HEK293 (cell line): Measurements from ENCODE around the gene CHN2.

Source experiments
- CTCF ChIA-PET: fragments of 350-600 bp; formaldehyde crosslinking; extraction: SDS; loops from one replicate; lab custom pipeline; 2021; ENCODE audit warnings: antibody characterized with exemption; lab: Yijun Ruan, JAX
- POLR2A ChIA-PET: fragments of 300-600 bp; formaldehyde crosslinking; extraction: SDS; loops from one replicate; lab custom pipeline; 2020; ENCODE audit warnings: antibody characterized with exemption, inconsistent platforms; lab: Yijun Ruan, JAX
- H3K27ac ChIP-seq: fragments of 200-500 bp; sonication (Bioruptor generic); 2 replicates; pipeline ENCODE4 v1.5.1; 2014; ENCODE audit warnings: low read depth, low read length, control low read depth, inconsistent platforms; ENCODE audit errors: extremely low read depth
- H3K36me3 ChIP-seq, 2 experiments: fragments of 200-500 bp in 1 of 2; sonication (Bioruptor generic) in 1 of 2; 1 replicate in 1 of 2; 2 replicates in 1 of 2; pipeline ENCODE4 v1.5.1; 2014 to 2017; ENCODE audit warnings: inconsistent platforms in 2 of 2, low read length in 2 of 2; ENCODE audit not compliant: control insufficient read depth in 2 of 2, insufficient read depth in 1 of 2
- H3K4me1 ChIP-seq: fragments of 200-500 bp; sonication (Bioruptor generic); 2 replicates; pipeline ENCODE4 v1.5.1; 2014; ENCODE audit warnings: mild to moderate bottlenecking, low read length, inconsistent platforms; ENCODE audit not compliant: control insufficient read depth, insufficient read depth
- H3K4me3 ChIP-seq: 2 replicates; pipeline ENCODE4 v1.5.1; 2011; ENCODE audit warnings: low read depth, mild to moderate bottlenecking, control low read depth, low read length, moderate library complexity
- H3K9me3 ChIP-seq: fragments of 200-500 bp; sonication (Bioruptor generic); 2 replicates; pipeline ENCODE4 v1.5.1; 2014; ENCODE audit warnings: low read depth, low read length, inconsistent platforms; ENCODE audit not compliant: control insufficient read depth, insufficient read depth
- GLI4 ChIP-seq: fragments of 450-650 bp; formaldehyde crosslinking; IDR thresholded peaks from 2 replicates; pipeline ENCODE4 v1.5.1; 2016; ENCODE audit warnings: missing biosample characterization, missing genetic modification characterization
- KLF10 ChIP-seq: fragments of 450-650 bp; IDR thresholded peaks from 2 replicates; pipeline ENCODE4 v1.5.1; 2018; ENCODE audit warnings: missing biosample characterization, mild to moderate bottlenecking, missing genetic modification characterization
- KLF7 ChIP-seq: fragments of 450-650 bp; formaldehyde crosslinking; IDR thresholded peaks from 2 replicates; pipeline ENCODE4 v1.5.1; 2016; ENCODE audit warnings: missing biosample characterization, missing genetic modification characterization, borderline replicate concordance
- MEIS1 ChIP-seq: sonication (generic); formaldehyde crosslinking; IDR thresholded peaks from 2 replicates; pipeline ENCODE4 v1.8.1; 2022; ENCODE audit warnings: missing genetic modification reagents, mild to moderate bottlenecking, borderline replicate concordance
- ZFHX2 ChIP-seq: fragments of 450-650 bp; formaldehyde crosslinking; conservative IDR thresholded peaks from 2 replicates; pipeline ENCODE4 v1.5.1; 2016; ENCODE audit warnings: missing biosample characterization, missing genetic modification characterization
- ZFP3 ChIP-seq: fragments of 450-650 bp; formaldehyde crosslinking; IDR thresholded peaks from 2 replicates; pipeline ENCODE4 v1.5.1; 2016; ENCODE audit warnings: low read depth, missing biosample characterization, missing genetic modification characterization
- ZFP37 ChIP-seq: fragments of 450-650 bp; formaldehyde crosslinking; IDR thresholded peaks from 2 replicates; pipeline ENCODE4 v1.5.1; 2016; ENCODE audit warnings: missing biosample characterization, missing genetic modification characterization
- ZFP69B ChIP-seq: fragments of 450-650 bp; formaldehyde crosslinking; IDR thresholded peaks from 2 replicates; pipeline ENCODE4 v1.5.1; 2016; ENCODE audit warnings: missing biosample characterization, missing genetic modification characterization
- ZIC2 ChIP-seq: fragments of 450-650 bp; formaldehyde crosslinking; IDR thresholded peaks from 2 replicates; pipeline ENCODE4 v1.5.1; 2016; ENCODE audit warnings: missing biosample characterization, missing genetic modification characterization
- ZNF112 ChIP-seq: fragments of 450-650 bp; formaldehyde crosslinking; IDR thresholded peaks from 2 replicates; pipeline ENCODE4 v1.5.0; 2017; ENCODE audit warnings: missing biosample characterization, missing genetic modification characterization
- ZNF114 ChIP-seq: fragments of 450-650 bp; formaldehyde crosslinking; IDR thresholded peaks from 2 replicates; pipeline ENCODE4 v1.5.0; 2017; ENCODE audit warnings: missing biosample characterization, missing genetic modification characterization
- ZNF146 ChIP-seq: fragments of 450-650 bp; formaldehyde crosslinking; IDR thresholded peaks from 2 replicates; pipeline ENCODE4 v1.5.1; 2016; ENCODE audit warnings: missing biosample characterization, missing genetic modification characterization
- ZNF16 ChIP-seq: fragments of 450-650 bp; formaldehyde crosslinking; IDR thresholded peaks from 2 replicates; pipeline ENCODE4 v1.5.1; 2016; ENCODE audit warnings: low read depth, missing biosample characterization, missing genetic modification characterization
- ZNF391 ChIP-seq: fragments of 450-650 bp; formaldehyde crosslinking; IDR thresholded peaks from 2 replicates; pipeline ENCODE4 v1.5.1; 2016; ENCODE audit warnings: low read depth, missing biosample characterization, missing genetic modification characterization, borderline replicate concordance
- ZNF529 ChIP-seq: fragments of 450-650 bp; formaldehyde crosslinking; IDR thresholded peaks from 2 replicates; pipeline ENCODE4 v1.5.1; 2017; ENCODE audit warnings: missing genetic modification characterization, missing biosample characterization; ENCODE audit not compliant: insufficient replicate concordance
- ZNF658 ChIP-seq: fragments of 450-650 bp; formaldehyde crosslinking; IDR thresholded peaks from 2 replicates; pipeline ENCODE4; 2016; ENCODE audit warnings: missing biosample characterization, missing genetic modification characterization
- ZNF707 ChIP-seq: fragments of 450-650 bp; formaldehyde crosslinking; IDR thresholded peaks from 2 replicates; pipeline ENCODE4 v1.5.1; 2016; ENCODE audit warnings: missing biosample characterization, missing genetic modification characterization
- ZNF792 ChIP-seq: fragments of 450-650 bp; formaldehyde crosslinking; IDR thresholded peaks from 2 replicates; pipeline ENCODE4 v1.5.1; 2016; ENCODE audit warnings: missing biosample characterization, missing genetic modification characterization
- ZNF843 ChIP-seq: fragments of 450-650 bp; formaldehyde crosslinking; IDR thresholded peaks from 2 replicates; pipeline ENCODE4 v1.5.1; 2016; ENCODE audit warnings: missing biosample characterization, missing genetic modification characterization
- TF ChIP-seq, protein P1 (sequence below): fragments of 450-650 bp; formaldehyde crosslinking; IDR thresholded peaks from 2 replicates; pipeline ENCODE4 v1.5.1; 2016; ENCODE audit warnings: missing biosample characterization, missing genetic modification characterization
- TF ChIP-seq, protein P2 (sequence below): fragments of 450-650 bp; formaldehyde crosslinking; IDR thresholded peaks from 2 replicates; pipeline ENCODE4 v1.5.1; 2017; ENCODE audit warnings: missing biosample characterization, missing genetic modification characterization
- TF ChIP-seq, protein P3 (sequence below): fragments of 450-650 bp; formaldehyde crosslinking; IDR thresholded peaks from 2 replicates; pipeline ENCODE4 v1.5.1; 2016; ENCODE audit warnings: missing biosample characterization, missing genetic modification characterization
- TF ChIP-seq, protein P4 (sequence below): fragments of 450-650 bp; formaldehyde crosslinking; IDR thresholded peaks from 2 replicates; pipeline ENCODE4 v1.5.1; 2016; ENCODE audit warnings: missing biosample characterization, missing genetic modification characterization
- TF ChIP-seq, protein P5 (sequence below): fragments of 450-650 bp; formaldehyde crosslinking; IDR thresholded peaks from 2 replicates; pipeline ENCODE4 v1.5.1; 2017; ENCODE audit warnings: missing biosample characterization, missing genetic modification characterization

The CHN2 gene

DNA sequence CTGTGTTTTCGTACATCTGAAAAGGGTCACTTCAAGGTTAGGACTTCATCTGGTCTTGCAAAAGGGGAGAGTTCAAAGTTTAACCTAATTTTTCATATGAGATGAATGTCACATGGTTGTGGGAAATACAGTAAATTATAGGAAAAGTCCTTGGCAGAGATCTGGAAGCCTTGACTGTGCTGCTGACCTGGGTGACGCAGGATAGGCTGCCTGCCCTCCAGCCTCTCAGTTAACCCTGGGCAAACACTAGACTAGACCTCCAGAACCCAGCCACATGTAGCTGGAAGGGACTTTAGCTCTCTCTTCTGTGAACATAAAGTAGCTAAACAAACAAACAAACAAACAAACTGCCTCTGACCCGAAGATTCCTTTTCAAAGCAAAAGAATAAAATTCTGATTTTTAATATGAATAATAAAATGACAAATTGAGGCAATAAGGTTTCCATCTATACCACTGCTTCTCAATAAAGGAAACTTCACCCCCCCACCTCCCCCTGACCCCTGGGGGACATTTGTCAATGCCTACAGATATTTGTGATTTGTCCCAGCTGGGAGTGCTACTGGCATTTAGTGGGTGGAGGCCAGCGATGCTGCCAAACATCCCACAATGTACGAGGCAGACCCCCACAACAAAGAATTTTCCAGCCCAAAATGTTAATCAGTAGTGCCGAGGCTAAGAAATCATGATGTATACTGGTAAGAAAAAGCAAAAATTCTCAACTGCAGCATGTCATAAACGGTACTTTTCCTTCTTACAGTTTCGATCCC, 293.8 kb downstream of the CHN2 start:
- Histone ChIP-seq H3K9me3 (no peaks in the 10 kb centered on the region), H3K4me1 (peaks cover 13% of the 10 kb centered on the region), H3K27ac (no peak overlapping the region), H3K4me3 (no peak overlapping the region), H3K36me3 (no peaks in the 10 kb centered on the region)
- ChIA-PET CTCF (interaction anchor here (0.6 kb wide), 2 partner anchors 43 to 618 kb away, joined by 3 to 4 read pairs; no protein-coding TSS in a partner anchor), POLR2A (no interaction called here)
- no peak for TF ChIP-seq KLF7 (tag by site-specific recombination)
- TF ChIP-seq, protein P1, sequence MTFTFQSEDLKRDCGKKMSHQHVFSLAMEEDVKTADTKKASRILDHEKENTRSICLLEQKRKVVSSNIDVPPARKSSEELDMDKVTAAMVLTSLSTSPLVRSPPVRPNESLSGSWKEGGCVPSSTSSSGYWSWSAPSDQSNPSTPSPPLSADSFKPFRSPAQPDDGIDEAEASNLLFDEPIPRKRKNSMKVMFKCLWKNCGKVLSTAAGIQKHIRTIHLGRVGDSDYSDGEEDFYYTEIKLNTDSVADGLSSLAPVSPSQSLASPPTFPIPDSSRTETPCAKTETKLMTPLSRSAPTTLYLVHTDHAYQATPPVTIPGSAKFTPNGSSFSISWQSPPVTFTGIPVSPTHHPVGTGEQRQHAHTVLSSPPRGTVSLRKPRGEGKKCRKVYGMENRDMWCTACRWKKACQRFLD (tag by site-specific recombination) = no peak

DNA sequence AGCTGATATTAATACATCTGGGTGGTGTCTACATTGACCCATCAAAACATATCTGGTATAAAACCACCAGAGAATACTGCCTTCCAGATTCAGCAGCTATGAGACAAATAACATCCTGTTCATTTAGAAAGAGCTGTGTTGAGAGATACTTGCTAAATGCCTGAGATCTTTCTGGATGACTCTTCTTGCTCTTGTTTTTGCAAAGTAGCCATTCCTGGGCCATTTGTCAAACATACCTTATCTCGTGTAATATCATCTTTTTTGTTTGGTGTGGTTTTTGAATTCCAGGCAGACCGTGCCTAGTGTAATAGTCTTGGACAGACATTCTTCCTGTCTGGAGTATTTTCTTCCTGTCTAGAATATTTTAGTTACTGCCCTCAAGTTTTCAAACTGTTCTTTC, 294.4 kb downstream of the CHN2 start:
- CTCF ChIA-PET = interaction anchor here (0.6 kb wide), 1 partner anchor 42 kb away, joined by 4 read pairs; no protein-coding TSS in a partner anchor
- no peaks in the 10 kb centered on the region for H3K36me3 ChIP-seq
- no peak overlapping the region for H3K27ac ChIP-seq
- H3K4me3 ChIP-seq = no peak overlapping the region
- no peak for TF ChIP-seq ZNF792 (tag by site-specific recombination)
- no peak for TF ChIP-seq ZNF843 (tag by site-specific recombination)
- TF ChIP-seq ZFP37 (tag by site-specific recombination) = no peak
- no peak for TF ChIP-seq MEIS1 (CRISPR knock-in tag)
- no peak for TF ChIP-seq ZNF16 (tag by site-specific recombination)
- TF ChIP-seq, protein P2, sequence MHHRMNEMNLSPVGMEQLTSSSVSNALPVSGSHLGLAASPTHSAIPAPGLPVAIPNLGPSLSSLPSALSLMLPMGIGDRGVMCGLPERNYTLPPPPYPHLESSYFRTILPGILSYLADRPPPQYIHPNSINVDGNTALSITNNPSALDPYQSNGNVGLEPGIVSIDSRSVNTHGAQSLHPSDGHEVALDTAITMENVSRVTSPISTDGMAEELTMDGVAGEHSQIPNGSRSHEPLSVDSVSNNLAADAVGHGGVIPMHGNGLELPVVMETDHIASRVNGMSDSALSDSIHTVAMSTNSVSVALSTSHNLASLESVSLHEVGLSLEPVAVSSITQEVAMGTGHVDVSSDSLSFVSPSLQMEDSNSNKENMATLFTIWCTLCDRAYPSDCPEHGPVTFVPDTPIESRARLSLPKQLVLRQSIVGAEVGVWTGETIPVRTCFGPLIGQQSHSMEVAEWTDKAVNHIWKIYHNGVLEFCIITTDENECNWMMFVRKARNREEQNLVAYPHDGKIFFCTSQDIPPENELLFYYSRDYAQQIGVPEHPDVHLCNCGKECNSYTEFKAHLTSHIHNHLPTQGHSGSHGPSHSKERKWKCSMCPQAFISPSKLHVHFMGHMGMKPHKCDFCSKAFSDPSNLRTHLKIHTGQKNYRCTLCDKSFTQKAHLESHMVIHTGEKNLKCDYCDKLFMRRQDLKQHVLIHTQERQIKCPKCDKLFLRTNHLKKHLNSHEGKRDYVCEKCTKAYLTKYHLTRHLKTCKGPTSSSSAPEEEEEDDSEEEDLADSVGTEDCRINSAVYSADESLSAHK = no peak
- TF ChIP-seq ZNF112 (tag by site-specific recombination) = no peak
- TF ChIP-seq ZIC2 (tag by site-specific recombination) = no peak
- TF ChIP-seq ZFP69B = no peak
- TF ChIP-seq KLF10 (tag by site-specific recombination) = no peak
- TF ChIP-seq GLI4 (tag by site-specific recombination) = no peak
- TF ChIP-seq ZNF114 = no peak
- TF ChIP-seq ZNF707 = no peak
- POLR2A ChIA-PET = no interaction called here
- no peaks in the 10 kb centered on the region for H3K9me3 ChIP-seq
- peaks cover 13% of the 10 kb centered on the region for H3K4me1 ChIP-seq

DNA sequence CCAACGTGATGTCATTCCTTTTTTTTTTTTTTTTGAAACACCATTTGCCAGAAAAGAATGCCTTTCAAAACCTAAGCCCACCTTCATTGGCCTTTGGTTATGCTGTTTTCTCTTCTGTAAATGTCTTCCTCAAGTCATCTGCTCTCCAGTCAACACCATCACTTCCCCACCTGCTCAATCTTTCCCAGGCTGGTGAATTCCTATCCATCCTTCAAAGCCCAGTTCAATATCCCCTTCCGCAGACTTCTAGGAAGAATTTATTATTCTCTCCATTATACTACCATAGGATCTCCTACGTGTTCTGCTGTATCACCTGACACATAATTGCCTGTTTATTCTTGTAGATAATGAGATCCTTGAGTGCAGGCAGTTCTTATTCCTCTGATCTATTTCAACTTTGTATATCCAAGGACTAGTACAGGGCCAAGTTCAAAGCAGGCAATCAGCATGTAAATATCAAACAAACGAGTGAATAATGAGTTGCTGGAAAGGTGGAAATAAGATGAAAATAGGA, 295.6 kb downstream of the CHN2 start:
- Histone ChIP-seq H3K27ac (no peak overlapping the region), H3K36me3 (no peaks in the 10 kb centered on the region), H3K4me1 (peaks cover 11% of the 10 kb centered on the region), H3K9me3 (no peaks in the 10 kb centered on the region), H3K4me3 (no peak overlapping the region)
- ChIA-PET POLR2A (no interaction called here), CTCF (no interaction called here)
- TF ChIP-seq, protein P3, sequence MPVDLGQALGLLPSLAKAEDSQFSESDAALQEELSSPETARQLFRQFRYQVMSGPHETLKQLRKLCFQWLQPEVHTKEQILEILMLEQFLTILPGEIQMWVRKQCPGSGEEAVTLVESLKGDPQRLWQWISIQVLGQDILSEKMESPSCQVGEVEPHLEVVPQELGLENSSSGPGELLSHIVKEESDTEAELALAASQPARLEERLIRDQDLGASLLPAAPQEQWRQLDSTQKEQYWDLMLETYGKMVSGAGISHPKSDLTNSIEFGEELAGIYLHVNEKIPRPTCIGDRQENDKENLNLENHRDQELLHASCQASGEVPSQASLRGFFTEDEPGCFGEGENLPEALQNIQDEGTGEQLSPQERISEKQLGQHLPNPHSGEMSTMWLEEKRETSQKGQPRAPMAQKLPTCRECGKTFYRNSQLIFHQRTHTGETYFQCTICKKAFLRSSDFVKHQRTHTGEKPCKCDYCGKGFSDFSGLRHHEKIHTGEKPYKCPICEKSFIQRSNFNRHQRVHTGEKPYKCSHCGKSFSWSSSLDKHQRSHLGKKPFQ (tag by site-specific recombination) = no peak
- TF ChIP-seq ZNF658 = no peak
- TF ChIP-seq, protein P4, sequence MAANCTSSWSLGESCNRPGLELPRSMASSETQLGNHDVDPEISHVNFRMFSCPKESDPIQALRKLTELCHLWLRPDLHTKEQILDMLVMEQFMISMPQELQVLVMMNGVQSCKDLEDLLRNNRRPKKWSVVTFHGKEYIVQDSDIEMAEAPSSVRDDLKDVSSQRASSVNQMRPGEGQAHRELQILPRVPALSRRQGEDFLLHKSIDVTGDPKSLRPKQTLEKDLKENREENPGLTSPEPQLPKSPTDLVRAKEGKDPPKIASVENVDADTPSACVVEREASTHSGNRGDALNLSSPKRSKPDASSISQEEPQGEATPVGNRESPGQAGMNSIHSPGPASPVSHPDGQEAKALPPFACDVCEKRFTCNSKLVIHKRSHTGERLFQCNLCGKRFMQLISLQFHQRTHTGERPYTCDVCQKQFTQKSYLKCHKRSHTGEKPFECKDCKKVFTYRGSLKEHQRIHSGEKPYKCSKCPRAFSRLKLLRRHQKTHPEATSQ (tag by site-specific recombination) = no peak
- TF ChIP-seq ZFP3 = peak; percentile 72
- TF ChIP-seq, protein P5, sequence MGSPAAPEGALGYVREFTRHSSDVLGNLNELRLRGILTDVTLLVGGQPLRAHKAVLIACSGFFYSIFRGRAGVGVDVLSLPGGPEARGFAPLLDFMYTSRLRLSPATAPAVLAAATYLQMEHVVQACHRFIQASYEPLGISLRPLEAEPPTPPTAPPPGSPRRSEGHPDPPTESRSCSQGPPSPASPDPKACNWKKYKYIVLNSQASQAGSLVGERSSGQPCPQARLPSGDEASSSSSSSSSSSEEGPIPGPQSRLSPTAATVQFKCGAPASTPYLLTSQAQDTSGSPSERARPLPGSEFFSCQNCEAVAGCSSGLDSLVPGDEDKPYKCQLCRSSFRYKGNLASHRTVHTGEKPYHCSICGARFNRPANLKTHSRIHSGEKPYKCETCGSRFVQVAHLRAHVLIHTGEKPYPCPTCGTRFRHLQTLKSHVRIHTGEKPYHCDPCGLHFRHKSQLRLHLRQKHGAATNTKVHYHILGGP (tag by site-specific recombination) = peak; percentile 55
- TF ChIP-seq ZFHX2 (tag by site-specific recombination) = no peak
- no peak for TF ChIP-seq ZNF146 (tag by site-specific recombination)
- TF ChIP-seq ZNF529 (tag by site-specific recombination) = no peak
- TF ChIP-seq ZNF391 (tag by site-specific recombination) = no peak
